Measurements from ENCODE around the gene AHNAK2.

The AHNAK2 gene

DNA sequence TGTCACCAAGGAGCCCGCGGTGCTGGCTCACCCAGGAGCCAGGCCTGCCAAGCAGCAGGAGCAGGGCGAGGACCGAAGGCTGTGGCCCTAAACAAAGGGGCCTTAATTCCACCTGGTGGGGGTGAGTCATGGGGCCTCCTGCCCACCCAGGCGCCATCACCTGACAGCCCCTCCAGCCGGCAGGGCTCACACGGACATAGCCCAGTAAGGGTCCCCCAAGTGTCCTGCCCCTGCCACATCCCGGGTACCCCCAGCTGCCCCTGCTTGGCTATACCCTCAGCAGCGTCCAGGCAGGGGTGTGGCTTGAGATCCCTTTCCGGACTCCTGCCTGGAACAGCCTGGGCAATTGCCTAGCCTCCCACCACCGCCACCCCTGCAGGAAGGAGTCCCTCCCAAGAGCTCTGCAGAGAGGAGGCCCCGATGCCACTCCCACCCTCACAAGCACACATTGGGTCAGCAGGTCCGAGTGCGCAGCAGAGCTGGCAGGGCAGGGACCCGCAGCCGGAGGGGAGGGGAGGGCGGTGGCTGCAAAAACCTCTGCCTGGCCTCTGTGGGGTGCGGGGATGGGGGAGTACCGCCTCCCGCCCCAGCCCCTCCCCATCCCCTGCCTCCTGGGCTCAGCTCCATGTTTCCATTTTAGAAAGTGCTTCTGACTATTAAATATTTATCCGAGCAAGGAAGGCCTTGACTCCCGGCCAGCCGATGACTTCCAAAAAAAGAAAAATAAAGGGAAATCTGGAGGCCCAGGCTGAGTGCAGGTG is 4.6 kb downstream of the AHNAK2 start:
- DNase-seq (ENCODE audit: low read depth in 2 of 2): no peak

DNA sequence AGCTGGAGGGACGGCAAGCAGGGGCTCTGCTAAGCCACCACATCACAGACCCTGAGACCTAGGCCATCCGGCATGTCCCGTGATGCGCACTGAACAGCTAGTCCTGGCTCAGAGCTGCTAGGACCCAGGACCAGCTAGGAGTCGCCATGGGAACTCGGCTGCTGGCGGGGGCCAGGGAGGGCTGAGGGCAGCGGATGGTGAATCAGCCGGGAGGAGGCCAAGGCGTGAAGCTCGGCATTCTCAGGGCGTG is 5.1 kb downstream of the AHNAK2 start:
- no peak for DNase-seq (ENCODE audit: low read depth in 2 of 2)

DNA sequence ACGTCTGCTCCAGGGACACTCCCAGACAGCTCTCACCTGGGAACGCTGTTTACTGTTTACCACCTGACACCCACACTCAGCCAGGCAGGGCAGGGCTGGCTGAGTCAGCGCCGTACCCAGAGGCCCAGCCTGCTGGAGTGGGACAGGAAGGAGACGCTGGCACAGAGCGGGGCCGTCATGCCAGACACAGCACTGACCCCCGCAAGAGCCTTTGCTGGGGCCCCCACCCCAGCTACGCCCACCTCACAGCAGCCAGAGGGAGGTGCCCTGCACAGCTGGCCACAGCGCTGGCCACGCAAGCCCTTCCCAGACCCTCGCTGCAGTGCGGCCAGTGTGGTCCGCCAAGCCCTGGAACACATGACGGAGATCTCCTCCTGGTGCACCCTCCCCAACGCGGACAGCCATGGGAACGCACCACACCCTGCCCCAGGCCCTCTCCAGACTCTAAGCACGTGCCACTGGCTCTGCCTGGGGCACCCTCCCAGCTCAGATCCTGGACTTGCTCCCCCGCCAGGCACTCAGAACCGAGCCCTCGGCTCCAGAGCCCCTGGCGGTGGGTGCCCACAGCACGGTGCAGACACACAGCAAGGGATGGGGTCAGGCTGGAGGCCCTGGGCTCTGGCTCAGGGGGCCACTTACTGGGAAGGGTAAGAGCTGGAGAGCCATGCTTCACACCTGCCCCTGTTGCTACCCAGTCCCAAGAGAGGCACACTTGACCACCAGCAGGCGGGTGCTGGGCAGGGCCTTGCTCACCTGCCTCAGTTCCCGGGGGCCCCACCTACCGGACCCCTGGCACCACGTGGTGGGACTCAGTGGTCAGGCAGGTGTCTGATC is 5.7 kb downstream of the AHNAK2 start:
- DNase-seq (ENCODE audit: low read depth in 2 of 2): no peak

DNA sequence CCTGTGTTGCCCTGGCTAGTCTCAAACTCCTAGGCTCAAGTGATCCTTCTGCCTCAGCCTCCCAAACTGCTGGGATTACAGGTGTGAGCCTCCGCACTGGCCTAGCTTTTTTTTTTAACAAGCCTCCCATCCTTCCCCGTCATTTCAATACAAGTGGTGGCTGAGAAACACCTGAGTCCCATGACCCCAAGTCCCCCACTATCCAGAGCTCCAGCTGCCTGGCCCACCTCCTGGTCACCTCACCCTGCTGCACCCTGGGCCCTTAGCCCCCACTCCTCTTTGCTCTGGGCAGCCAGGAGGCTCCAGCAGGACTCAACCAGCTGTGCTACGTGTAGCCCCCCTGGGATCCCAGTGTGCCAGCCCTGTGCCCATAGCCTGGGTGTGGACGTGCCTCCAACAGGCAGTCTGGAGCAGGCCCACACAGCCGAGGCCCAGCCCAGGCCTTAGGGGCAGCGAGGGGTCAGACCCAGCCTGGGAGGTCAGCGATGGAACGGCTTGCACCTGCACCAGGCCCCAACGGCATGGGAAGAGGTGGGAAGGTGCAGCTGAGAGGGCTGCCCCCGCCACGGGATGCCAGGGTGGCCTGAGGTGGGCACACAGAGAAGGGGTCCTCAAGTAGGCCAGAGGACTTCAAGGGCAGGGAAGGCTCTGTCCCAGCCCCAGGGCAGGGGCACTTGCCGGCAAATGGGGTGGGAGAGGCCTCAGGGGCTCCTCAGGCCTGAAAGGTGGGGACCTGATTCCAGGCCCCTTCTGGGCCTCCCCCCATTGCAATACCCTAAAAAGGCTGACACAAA is 6.5 kb downstream of the AHNAK2 start:
- no peak for DNase-seq (ENCODE audit: low read depth in 2 of 2)

DNA sequence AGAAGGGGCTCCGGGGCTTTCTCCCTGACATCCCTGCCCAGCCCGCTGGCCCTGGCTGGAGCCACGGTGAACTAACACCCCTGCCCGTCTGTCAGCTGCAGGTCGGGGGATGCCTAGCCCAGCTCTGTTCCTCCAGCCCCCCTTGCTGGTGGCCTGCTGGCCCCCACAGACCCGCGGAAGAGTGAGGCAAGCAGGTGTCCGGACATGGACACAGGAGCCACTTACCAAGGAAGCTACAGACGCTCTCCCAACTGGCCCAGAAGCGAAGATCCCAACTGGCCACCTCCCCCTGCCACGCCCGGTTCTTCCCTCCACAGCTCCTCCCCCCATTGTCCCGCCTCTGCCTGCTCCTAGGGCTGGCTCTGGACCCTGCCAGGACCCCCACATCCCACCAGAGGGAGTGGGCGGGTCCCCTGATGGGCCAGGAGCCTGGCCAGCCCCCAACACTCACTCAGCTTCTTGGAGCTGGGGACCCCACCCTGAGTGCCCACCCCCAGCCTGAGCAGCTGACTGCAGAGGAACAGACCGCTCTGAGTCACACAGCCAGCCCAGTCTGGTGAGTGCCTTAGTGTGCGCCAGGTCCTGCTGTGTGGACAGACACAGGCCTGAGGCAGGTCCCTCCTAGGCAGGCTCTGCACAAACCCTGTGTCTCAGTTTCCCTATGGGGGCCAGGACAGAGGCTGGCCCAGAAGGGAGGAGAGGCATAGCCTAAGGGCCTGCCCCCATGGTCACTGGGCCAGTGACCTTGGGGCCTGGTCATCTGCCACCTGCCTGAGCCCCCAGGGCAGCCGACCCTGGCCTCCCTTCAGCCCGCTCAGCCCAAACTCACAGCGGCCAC is 7.7 kb downstream of the AHNAK2 start:
- DNase-seq (ENCODE audit: low read depth in 2 of 2): no peak

DNA sequence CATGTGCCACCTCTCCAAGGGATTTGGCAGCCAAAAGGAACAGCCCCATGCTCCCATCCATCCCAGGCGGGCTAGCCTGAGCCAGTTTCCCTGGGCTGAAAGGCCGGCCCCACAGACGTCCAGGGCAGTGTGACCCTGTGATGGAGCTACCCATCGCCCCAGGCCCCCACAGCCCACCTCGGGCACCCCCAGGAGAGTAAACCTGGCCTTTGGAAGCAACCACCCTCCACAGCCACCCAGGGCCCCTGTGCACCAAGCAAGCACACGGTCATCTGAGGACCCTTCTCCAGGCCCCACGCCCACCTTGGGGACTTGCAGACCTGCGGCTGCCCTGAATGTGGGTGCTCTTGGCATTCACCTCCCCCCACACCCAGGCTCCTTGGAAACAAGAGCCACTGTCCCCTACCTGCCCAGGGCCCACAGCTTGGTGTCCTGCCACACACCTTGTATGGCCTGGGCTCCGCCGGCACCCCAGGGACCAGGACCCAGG is 8.4 kb downstream of the AHNAK2 start:
- no peak for DNase-seq (ENCODE audit: low read depth in 2 of 2)

DNA sequence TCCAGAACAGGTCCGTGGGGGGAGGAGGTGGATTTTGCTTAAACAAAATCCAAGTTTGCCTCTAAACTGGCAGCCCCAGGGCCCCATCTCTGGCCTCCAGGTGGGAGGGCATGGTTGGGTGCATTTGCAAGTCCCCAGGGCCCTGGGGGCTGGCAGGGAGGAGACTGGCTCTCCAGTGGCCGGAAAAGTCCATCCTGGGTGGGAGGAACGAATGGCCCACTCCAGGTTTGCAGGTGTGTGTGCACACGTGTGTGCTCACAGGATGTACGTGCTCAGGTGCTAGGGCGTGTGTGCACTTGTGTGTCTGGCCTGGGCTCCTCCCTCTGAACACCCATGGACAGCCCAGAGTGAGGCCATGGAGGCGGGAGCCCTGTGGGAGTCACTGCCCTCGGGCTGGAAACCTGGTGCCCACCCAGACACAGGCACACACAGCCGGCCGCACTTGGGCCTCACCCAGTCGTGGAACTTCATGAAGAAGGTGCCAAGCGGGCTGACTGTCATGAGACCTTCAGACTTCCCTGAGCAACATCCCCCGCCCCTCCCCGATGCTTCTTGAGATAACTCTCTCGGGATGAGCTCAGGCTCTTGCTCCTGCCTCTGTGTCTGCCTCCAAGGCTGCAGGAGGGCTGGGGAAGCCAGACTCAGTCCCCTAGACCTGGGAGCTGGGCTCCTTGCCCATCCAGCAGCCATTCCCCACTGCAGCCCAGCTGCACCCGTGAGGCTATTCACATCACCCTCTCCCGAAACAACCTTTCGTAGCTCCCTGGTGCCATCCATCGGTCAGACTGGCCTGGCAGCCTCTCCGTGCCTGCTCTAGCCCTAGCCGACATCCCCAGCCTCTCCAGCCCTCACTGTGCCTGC is 9.4 kb downstream of the AHNAK2 start:
- DNase-seq (ENCODE audit: low read depth in 2 of 2): no peak

DNA sequence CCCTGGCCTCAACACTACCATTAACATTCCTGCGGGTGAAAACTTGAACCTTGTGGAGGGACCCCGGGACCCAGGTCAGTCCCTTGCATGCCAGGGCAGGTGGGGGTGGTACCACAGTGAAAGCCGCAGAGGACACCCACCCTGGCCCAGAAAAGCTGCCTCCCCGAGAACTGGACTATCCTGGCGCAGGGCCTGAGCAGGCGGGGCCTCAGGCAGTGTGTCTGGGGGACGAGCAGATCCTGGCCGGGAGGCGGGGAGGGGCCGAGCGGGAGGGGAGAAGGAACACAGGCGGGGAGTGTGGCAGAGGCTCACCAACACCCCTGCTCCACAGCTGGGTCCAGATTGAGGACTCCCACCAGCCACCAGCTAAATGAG is 10.0 kb downstream of the AHNAK2 start:
- no peak for DNase-seq (ENCODE audit: low read depth in 2 of 2)

DNA sequence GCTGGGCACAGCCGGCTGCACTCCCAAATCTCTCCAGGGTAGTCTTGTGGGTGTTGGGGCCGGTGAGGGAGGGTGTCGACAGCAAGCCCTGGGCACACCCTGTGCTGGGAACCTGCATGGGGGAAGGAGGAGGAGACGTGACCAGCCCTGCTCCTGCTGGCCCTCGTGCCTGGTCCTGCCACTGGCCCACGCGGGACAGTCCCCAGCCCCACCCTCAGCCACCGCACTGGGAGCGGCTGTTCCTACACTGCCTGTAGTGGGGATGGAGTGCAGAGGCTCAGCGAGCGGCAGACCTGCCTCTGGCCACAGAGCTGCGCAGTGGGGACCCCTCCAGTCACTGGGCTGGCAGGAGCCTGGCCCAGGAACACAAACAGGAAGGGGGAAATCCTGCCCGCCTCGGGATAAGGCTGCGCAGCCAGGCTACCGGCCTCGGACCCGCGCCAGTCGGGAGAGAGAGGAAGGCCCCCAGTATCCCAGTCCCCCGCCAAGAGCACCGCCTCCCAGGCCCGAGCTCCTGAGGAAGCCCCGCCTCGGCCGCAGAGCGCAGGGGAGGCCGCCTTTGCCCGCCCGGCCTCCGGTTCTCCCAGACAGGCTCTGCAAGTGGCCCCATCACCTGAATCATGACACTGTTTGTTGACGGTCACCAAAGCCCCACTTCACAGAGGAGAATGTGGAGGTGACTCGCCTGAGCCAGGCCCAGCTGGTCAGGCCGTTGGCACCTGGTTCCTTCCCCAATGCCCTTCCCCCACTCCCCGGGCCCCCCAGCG is 10.6 kb downstream of the AHNAK2 start:
- DNase-seq (ENCODE audit: low read depth in 2 of 2): no peak

DNA sequence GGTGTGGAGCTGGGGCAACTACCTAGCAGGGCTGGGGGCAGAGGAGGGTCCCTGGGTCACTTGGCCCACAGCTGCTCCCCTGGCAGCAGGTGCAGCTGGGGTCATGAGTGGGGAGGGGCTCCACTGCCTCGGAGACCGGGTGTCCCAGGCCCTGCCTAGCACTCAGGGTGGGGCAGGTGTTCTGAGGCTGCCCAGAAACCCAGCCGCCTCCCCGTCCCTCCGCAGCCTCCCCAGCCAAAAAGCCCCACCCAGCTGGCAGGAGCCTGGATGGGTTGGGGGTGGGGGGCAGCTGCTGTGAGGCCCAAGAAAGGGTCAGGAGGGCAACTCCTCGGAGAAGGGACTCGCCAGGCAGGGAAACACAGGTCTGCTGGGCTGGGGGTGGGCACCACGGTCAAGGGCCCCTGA is 11.2 kb downstream of the AHNAK2 start:
- DNase-seq (ENCODE audit: low read depth in 2 of 2): no peak

DNA sequence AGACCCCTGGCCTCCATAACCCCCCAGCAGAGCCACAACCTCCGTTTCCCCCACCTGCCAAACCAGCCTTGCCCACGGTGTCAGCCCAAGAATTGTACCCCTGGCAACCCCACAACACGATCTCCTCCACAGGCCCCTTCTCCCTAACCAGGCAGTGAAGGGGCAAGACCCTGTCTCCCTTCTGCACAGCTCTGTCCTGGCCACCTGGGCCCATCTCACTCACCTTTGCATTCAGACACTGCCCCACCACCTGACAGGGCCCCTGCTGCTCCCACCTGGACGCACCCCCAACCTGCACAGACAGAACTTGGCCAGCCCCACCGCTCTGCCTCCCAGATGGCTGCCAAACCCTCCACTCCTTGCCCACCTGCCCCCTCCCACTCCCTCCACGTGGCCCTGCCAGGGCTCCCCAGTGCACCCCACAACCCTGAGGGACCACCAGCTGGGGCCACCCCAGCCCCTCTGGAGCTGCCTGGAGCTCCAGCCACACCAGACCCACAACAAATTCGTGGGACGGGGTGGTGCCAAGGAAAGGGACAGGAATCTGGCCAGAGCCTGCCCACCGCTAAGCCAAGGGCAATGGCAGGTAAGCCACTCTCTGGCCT is 11.8 kb downstream of the AHNAK2 start:
- no peak for DNase-seq (ENCODE audit: low read depth in 2 of 2)

DNA sequence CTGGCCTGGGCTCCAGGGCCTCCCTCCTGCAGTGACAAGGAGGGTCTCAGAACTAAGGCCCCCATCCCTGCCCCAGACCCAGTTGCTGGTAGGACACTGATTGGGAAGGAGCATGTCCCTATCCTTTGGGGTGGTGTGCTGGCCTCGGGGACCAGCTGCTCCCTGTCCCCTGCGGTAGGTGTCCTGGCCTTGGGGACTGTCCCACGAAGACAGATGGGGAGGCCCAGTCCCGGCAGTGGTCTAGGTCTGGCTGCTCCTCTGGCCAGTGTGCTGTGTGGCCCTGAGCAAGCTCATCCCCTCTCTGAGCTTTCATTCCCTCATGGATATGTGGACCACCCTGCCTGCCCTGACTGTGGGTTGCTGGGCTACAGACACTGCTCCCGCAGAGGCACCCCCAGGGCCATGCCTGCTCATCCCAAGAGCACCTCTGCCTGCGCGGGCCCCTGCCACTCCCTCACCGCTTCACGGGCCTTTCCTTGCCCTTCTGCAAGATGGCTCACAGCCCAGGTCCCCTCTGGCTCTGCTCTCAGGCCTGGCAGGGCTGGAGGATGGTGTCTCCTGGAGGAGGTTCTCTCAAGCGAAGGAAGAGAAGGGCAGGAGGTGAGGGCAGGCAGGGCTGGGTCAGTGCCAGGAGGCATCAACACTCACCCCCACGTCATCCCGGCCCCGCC is 12.5 kb downstream of the AHNAK2 start:
- DNase-seq (ENCODE audit: low read depth in 2 of 2): no peak

DNA sequence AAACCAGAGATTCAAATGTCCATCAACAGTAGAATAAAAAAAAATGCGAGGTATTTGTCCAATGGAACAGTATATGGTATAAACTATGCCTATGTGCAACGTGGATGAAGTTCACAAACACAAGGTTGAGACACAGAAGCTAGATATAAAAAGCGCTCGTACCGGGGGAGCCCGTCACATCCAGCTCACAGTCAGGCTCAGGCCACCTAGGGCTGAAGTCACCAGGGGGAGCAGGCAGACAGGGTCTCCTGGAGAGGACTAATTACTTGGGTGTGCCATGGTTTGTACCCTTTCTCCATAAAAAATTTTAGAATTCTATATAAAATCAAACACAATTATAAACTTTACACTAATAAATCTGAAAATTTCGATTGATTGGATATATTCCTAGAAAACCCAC is 13.6 kb downstream of the AHNAK2 start:
- no peak for DNase-seq (ENCODE audit: low read depth in 2 of 2)

DNA sequence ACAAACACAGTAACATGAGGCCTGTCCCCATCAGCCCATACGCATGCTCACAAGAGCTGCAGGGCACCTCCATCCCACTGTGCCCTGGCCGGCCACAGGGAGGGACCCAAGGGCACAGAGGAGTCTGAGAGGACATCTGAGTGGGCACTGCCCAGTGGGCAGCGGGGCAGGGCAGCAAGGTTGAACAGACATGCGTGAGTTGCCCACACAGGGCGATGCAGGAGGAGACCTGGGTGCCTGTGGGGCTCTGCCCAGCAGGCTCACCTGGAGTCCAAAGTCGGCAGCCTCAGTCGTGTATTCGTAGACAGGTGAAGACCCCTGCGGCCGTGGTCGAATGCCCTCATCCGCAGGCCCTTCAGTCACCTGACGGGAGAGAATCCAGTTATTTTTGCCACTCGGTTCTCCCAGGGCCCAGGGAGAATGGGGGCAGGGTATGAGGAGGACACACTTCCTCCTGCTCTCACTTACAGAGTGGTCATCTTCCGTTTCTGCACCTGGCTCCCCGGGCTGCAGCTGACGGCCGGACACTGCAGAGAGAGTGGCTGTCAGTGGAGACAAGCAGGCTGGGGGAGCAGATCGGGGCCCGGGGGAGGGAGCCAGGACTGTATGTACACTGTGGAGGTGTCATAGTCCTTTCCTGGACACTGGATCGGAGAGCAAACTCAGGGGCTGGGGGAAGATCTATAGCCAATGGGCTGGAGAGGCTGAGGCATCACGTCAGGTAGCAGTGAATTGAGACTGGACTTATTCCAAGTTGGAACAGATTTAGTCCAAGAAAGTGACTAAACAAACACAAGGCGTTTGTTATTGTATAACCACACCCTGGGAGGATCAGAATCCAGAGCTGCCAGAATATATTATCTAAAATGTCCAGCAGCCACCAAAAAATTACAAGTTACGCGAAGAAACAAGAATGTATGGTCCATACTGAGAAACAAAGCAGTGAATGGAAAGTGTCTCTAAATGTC is 20.7 kb downstream of the AHNAK2 start:
- DNase-seq (ENCODE audit: low read depth in 2 of 2): no peak

DNA sequence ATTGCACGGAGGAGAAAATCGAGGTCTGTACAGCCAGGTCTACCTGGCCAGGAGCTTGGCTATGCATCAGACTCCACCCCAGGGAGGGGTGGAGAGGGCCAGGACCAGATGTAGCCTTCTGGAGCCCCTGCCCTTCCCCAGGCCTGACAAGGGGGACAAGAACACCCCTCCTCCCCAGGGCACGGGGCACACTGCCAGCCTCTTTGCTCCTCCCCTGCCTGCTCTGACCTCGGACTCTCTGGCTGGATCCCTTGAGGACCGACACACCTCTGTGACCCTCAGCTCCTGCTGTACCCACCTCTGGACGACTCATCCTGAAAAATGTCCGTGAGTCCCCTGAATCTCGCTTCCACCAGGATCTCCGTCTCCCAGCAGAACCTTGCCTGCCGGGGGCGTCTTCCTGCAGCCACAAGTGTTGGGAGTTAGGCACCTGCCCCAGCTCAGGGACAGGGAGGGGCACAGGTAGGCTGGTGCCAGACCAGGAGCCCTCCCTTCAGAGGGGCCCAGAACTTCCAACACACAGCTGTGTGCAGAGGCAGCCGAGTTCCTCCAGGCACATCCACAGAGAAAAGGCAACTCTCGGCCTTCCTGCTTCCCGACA is 21.8 kb downstream of the AHNAK2 start:
- no peak for DNase-seq (ENCODE audit: low read depth in 2 of 2)

DNA sequence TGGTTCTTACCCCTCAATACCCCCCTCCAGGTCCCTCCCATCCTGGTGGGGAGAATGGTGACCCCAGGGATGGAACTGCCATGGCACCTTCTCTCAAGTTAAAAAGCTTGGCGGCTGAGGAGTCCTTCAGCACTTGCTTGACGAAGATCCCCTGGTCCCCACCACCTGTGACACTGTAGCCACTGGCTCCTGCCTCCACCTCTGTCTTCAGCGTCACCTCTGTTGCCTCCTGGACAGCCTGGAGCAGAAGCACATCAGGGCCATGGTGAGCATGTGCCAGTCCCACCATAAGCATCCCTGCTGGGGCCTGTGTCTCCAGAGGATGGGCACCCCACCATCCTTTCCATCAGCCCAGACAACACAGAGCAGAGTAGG is 22.8 kb downstream of the AHNAK2 start:
- DNase-seq (ENCODE audit: low read depth in 2 of 2): no peak

DNA sequence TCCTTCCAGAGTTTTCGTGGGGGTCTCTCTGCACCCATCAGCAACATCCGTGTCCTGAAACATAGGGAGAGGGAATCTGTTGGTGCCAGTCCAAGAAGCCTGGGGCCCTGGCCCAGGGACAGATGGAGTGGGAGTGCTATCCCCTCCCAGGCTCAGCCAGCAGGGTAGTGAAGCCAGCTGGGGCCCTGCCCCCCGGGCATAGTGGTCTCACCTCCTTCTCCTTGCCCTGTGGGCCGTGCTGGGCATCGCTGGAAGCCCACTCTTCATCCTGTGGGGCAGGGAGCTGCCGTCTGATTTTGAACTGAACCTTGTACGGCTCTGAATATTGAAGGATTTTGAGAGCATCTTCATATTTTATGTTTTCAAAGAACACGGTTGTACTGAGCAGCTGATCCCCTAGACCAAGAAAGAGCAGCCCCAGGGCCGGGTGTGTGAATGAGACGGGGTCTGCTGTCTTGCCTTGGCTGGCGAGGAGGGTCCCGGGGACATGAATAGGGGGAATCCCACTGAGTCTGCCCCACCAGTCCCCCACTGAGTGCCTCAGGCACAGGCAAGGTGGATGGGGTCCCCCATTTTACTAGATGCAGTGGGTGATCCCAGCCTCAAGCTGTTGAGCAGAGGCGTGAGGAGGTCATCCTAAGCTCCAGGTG is 23.3 kb downstream of the AHNAK2 start:
- no peak for DNase-seq (ENCODE audit: low read depth in 2 of 2)

Measured in stimulated activated CD8-positive, alpha-beta memory T cell treated with anti-CD3 and anti-CD28 coated beads, Interleukin-15, amount 100 ng/mL, for 4 hours (primary cell).